Measurements from ENCODE around the gene OSBPL10. TPM values are rescaled to one million over a fixed set of nuclear protein-coding genes. Genes with fewer than 3 reads are reported as not detected.

The OSBPL10 gene
- total and polyA plus RNA-seq, 2 of the 8 experiments (the other 6 are each of a cell fraction or from before 2014, with no cell fraction given), result 26.2 to 86.7 TPM

GRCh38 chr3:31636049-31636448 is 345.0 kb downstream of the OSBPL10 start (continued):
- TF ChIP-seq CTCF (IDR thresholded peaks at IDR 0.05; ENCODE audit: control extremely low read depth in 1 of 3, insufficient read depth in 1 of 3, low read depth in 1 of 3, low read length in 3 of 3), result no peak
- TF ChIP-seq CHD1 (IDR thresholded peaks at IDR 0.05; ENCODE audit: low read depth, low read length), result no peak
- TF ChIP-seq TBP (IDR thresholded peaks at IDR 0.05; ENCODE audit: low read depth, low read length), result no peak
- TF ChIP-seq JUND (IDR thresholded peaks at IDR 0.05; ENCODE audit: low read length), result no peak
- no peak for TF ChIP-seq SIX5 (IDR thresholded peaks at IDR 0.05; ENCODE audit: low read depth, low read length)
